Stimulated activated naive CD4-positive, alpha-beta T cell treated with Interleukin-2 at 50 U/mL for 16 hours (primary cell): ENCODE results near the gene ICAM1.
"Not testable (repeated sequence)": the region's sequence is repeated elsewhere in the genome, so short reads cannot be mapped to it uniquely, and the experiment has no call there.

Source experiments
- DNase-seq: peaks from one replicate; lab custom pipeline; 2025; lab: John Stamatoyannopoulos, UW

ICAM1 gene, protein sequence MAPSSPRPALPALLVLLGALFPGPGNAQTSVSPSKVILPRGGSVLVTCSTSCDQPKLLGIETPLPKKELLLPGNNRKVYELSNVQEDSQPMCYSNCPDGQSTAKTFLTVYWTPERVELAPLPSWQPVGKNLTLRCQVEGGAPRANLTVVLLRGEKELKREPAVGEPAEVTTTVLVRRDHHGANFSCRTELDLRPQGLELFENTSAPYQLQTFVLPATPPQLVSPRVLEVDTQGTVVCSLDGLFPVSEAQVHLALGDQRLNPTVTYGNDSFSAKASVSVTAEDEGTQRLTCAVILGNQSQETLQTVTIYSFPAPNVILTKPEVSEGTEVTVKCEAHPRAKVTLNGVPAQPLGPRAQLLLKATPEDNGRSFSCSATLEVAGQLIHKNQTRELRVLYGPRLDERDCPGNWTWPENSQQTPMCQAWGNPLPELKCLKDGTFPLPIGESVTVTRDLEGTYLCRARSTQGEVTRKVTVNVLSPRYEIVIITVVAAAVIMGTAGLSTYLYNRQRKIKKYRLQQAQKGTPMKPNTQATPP

DNA sequence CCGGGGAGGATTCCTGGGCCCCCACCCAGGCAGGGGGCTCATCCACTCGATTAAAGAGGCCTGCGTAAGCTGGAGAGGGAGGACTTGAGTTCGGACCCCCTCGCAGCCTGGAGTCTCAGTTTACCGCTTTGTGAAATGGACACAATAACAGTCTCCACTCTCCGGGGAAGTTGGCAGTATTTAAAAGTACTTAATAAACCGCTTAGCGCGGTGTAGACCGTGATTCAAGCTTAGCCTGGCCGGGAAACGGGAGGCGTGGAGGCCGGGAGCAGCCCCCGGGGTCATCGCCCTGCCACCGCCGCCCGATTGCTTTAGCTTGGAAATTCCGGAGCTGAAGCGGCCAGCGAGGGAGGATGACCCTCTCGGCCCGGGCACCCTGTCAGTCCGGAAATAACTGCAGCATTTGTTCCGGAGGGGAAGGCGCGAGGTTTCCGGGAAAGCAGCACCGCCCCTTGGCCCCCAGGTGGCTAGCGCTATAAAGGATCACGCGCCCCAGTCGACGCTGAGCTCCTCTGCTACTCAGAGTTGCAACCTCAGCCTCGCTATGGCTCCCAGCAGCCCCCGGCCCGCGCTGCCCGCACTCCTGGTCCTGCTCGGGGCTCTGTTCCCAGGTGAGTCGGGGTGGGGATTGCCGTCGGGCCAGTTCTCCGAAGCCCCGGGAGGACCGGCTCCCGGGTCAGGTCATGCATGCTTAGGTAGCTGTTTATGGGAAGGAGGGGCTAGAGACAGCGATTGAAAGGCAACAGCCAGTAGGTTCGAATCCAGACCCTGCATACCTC lies at the start of gene ICAM1:
ICAM1 (plus strand) TSS at position 505 of the 779 bp plus-strand sequence; CDS start at position 545, 40 bp downstream.
- peak; percentile 75 for DNase-seq

GRCh38 chr19:10222201-10222890 lies 48.6 kb upstream of the ICAM1 start:
- DNase-seq: no peak

DNA sequence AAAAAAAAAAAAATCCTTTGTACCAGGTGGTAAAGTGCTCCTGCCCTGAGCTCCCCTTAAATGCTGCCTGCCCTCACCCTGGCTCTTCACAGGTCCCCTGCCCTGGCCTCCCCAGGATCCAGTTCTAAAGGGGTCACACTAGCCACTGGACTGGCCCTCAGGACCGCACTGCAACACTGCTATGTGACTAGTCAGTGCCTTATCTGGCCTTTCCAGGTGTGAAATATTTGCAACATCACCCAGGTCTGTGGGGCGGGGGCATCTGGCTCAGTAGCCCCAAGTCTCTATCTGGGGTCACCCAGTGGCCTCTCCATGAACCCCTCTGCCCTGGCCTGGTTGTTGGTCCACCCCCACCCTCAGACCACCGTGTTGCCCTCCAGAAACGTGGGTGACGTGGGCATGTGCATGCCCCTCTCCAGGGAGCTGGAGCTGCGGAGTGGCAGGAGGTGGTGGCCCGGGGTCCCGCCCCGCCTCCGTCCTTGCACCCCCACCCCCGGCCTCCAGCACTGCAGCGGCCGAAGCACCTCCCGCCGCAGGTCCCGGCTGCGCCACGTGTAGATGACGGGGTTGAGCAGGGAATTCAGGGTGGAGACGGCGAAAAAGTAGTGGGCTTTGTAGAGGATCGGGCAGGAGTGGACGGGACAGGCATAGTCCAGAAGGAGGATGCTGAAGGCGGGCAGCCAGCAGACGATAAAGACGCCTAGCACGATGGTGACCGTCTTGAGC lies 47.3 kb upstream of the ICAM1 start:
- DNase-seq: no peak

GRCh38 chr19:10224337-10224736 lies 46.6 kb upstream of the ICAM1 start:
- no peak for DNase-seq

DNA sequence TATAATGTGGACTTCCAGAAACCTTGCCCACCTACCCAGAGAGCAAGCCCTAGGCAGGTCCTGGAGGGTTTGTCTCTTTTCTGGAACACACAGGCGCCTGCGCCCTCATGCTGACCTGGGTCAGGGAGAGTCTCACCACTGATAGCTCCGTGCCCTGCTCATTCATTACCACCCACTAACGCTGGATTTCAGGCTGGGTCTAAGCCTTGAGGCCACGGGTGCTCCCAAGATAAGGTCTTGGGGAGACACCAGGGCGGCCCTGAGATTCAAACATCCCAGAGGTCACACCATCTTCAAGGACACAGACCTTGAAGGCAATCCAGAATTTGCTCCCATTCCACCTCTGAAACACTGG lies 44.9 kb upstream of the ICAM1 start:
- DNase-seq: no peak

GRCh38 chr19:10226376-10227025 lies 44.4 kb upstream of the ICAM1 start:
- no peak for DNase-seq

DNA sequence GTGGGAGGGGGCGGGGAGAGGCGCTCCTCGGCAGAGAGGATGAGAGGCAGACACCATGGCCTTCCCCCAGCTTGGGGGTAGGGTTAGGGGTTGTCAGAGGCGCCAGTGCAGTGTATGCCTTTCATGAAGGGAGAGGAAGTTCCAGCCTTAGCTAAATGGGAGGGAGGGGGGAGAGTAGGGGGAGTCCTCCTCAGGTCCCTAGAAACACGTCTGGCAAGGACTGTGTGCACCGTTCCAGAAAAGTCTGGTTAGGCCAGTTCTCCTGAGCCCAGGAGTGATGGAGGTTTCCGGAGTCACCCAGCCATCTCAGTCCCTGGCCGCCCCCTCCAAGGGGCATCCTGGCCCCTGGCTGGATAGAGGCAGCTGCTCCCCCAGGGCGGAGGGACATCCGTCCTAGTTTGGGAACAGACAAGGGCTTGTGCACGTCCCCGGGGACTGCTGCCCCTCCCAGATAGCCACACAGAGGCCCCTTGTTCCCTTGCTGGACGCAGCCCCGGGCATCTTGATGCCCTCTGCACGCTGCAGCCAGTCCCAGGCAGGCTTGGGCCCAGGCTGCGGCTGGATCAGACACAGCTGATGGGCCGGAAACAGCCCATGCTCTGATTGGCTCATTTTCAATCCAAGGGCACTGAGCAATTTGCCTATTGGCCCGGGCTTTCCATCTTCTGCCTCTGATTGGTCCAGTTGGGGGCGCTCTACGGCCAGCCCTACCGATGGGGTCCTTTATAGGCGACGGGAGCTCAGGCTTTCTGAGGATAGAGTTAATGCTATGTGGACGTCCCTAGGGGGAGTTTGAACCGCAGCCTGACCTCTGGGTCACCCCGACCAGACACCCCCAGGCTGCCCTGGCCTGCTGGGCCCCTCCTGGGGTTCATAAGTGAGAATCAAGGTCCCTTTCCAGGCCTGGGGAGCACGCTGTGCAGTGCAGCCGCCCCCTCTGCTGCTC lies 43.6 kb upstream of the ICAM1 start:
- no peak for DNase-seq

DNA sequence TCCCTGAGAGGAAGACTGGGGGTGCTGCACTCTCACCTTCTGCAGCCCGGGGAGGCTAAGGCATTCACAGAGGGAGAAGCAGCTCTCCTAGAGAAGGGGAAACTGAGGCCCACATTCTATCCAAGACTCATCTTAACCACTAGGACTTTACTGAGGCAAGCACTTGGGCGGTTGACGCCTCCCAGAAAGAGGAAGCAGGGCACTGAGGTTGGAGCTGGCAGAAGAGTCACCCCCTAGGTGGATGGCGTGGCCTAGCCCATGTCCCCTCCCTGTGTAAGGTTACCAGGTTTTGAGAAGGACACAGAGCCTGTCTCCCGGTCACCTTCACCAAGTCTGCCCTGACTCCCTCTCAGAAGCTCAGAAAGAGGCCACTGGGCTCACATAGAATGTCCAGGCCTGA lies 42.5 kb upstream of the ICAM1 start:
- no peak for DNase-seq

GRCh38 chr19:10228920-10229319 lies 42.0 kb upstream of the ICAM1 start:
- DNase-seq: peak; percentile 6

- DNase-seq: peak; percentile 77
Observed at GRCh38 chr19:10230173-10230860, 40.6 kb upstream of the ICAM1 start.

GRCh38 chr19:10230861-10231611 lies 39.9 kb upstream of the ICAM1 start, which contains the start of gene S1PR2:
Gene S1PR2, minus strand, starts transcription at chr19:10231331. Its CDS starts 6,426 bp downstream, at chr19:10224905.
- DNase-seq: peak; percentile 68

DNA sequence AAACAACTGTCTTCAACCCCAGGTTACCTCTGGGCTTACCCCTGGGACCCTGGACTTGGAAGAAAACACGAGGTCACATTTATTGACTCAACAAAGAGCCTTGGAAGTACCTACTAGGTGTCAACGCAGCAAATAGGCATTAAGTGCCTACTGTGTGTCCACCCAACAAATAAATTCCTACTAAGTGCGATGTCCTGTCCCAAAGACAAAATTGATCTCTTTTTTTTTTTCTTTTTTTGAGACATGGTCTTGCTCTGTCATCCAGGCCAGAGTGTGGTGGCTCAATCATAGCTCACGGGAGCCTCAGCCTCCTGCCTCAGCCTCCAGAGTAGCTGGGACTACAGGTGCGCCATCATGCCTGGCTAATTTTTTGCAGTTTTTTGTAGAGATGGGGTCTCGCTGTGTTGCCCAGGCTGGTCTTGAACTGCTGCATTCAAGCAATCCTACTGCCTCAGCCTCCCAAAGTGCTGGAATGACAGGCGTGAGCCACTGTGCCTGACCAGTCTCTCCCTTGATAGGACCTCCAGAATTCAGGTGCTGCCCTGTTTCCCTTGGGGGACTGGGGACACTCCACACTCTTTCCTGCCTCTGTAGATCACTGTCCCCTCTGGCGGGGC lies 39.2 kb upstream of the ICAM1 start:
- no peak for DNase-seq

- no peak for DNase-seq
Observed at GRCh38 chr19:10233946-10234345, 37.0 kb upstream of the ICAM1 start.

DNA sequence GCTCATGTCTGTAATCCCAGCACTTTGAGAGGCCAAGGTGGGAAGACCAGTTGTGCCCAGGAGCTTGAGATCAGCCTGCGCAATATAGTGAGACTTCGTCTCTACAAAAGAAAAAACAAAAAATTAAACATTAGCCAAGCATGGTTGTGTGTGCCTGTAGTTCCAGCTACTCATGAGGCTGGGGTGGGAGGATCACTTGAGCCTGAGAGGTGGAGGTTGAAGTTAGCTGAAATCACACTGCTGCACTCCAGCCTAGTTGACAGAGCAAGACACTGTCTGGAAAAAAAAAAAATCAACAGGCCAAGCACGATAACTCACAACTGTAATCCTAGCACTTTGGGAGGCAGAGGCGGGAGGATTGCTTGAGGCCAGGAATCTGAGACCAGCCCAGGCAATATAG lies 35.9 kb upstream of the ICAM1 start:
- no peak for DNase-seq

GRCh38 chr19:10235409-10235808 lies 35.5 kb upstream of the ICAM1 start:
- DNase-seq: not testable (repeated sequence)

DNA sequence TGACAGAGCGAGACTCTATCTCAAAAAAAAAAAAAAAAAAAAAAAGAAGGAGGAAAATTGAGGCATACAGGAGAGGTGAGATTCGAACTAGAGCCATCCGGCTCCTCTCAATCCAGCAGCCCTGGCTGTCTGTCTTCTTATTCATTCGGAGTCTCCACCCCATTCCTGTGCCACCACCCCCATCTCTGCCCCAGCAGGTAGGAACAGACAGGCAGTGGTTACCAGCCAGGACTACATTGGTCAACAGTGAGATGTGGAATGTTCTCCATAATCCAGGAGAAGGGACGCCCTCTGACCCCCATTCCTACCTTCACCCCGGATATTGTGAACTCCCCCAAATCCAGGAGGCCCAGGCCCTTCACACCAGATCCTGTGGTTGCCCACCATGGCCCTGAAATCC lies 33.2 kb upstream of the ICAM1 start:
- DNase-seq: no peak

DNA sequence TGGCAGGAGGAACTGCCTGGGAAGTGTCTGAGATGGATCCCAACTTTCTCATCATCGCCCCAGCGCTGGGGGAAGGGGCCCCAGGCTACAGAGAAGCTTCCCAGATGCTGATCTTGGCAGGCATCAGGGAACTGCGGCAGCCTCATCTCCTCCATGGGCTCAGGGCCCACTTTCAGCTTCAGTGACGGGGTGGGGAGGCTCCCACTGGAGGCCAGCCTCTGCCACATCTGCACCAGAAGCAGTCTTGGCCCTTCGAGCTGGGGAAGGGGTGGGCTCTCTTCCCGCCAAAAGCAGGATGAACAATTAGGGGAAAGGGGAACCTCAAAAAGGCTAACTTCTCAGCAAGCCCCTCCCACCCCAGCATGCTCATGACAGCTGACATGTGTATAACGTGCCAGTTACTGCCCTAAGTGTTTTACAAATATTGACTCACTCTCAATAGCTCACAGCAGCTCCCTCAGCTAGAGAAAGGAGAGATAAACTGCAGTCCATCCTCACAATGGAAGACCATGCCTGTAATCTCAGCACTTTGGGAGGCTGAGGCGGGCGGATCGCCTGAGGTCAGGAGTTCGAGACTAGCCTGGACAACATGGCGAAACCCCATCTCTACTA lies 32.6 kb upstream of the ICAM1 start:
- no peak for DNase-seq
